A673 (cell line): Measurements from ENCODE around the gene MPP1. TPM values are rescaled to one million over a fixed set of nuclear protein-coding genes. Genes with fewer than 3 reads are reported as not detected.

Source experiments
- BruUV-seq: library from RNA; stranded (reverse); fragments of 400-500 nt; replicated peaks from 2 replicates; lab custom pipeline; 2021; lab: Mats Ljungman, UMichigan
- CTCF ChIA-PET: fragments of 300-600 bp; sonication (Branson Sonifier 250); formaldehyde crosslinking; loops from one replicate; lab custom pipeline; 2022; ENCODE audit warnings: antibody characterized with exemption; lab: Charles Lee
- POLR2A ChIA-PET: fragments of 300-600 bp; sonication (Branson Sonifier 250); formaldehyde crosslinking; loops from one replicate; lab custom pipeline; 2022; ENCODE audit warnings: antibody characterized with exemption; ENCODE audit not compliant: low non-redundant PET; lab: Charles Lee
- DNase-seq: peaks from one replicate; pipeline ENCODE4 v3.0.0-alpha.2; 2015; ENCODE audit warnings: low spot score
- H3K27ac ChIP-seq: fragments of 200-600 bp; sonication (generic); 2 replicates; pipeline ENCODE4 v1.5.1; 2016; ENCODE audit warnings: mixed run types, low read depth, mild to moderate bottlenecking, mixed read lengths, antibody characterized with exemption, low read length; ENCODE audit not compliant: poor library complexity, severe bottlenecking
- H3K27me3 ChIP-seq: fragments of 200-600 bp; sonication (generic); replicated peaks from 2 replicates; pipeline ENCODE4 v1.6.1; 2017; ENCODE audit warnings: mixed run types, low read depth, mild to moderate bottlenecking, mixed read lengths, antibody characterized with exemption, low read length; ENCODE audit not compliant: insufficient read depth, poor library complexity
- H3K36me3 ChIP-seq: fragments of 200-600 bp; sonication (generic); 2 replicates; pipeline ENCODE4 v1.6.1; 2016; ENCODE audit warnings: mixed run types, mild to moderate bottlenecking, mixed read lengths, antibody characterized with exemption, low read length; ENCODE audit not compliant: insufficient read depth, poor library complexity, severe bottlenecking
- H3K4me1 ChIP-seq: fragments of 200-600 bp; sonication (generic); 2 replicates; pipeline ENCODE4 v1.6.1; 2017; ENCODE audit warnings: mixed run types, mild to moderate bottlenecking, mixed read lengths, antibody characterized with exemption, low read length; ENCODE audit not compliant: insufficient read depth, poor library complexity, severe bottlenecking
- H3K4me3 ChIP-seq: fragments of 200-600 bp; sonication (generic); 2 replicates; pipeline ENCODE4 v1.5.1; 2016; ENCODE audit warnings: low read depth, mixed run types, mild to moderate bottlenecking, mixed read lengths, low read length; ENCODE audit not compliant: poor library complexity, severe bottlenecking
- H3K9me3 ChIP-seq: fragments of 200-600 bp; sonication (generic); 2 replicates; pipeline ENCODE4 v1.6.1; 2016; ENCODE audit warnings: mixed run types, low read depth, mild to moderate bottlenecking, mixed read lengths, antibody characterized with exemption, low read length; ENCODE audit not compliant: poor library complexity, severe bottlenecking
- CTCF ChIP-seq: fragments of 300-800, 200-600 bp; sonication (generic); conservative IDR thresholded peaks from 2 replicates; pipeline ENCODE4 v1.5.1; 2017; ENCODE audit warnings: low read depth, mild to moderate bottlenecking, antibody characterized with exemption, low read length, moderate library complexity, mixed read lengths
- EZH2 ChIP-seq: fragments of 200-600 bp; sonication (generic); IDR thresholded peaks from 2 replicates; pipeline ENCODE4 v1.6.1; 2017; ENCODE audit warnings: borderline replicate concordance, low read depth, mild to moderate bottlenecking, mixed read lengths, antibody characterized with exemption, low read length; ENCODE audit not compliant: poor library complexity, severe bottlenecking
- intact Hi-C: fragments of 100-400 bp; cut with micrococcal nuclease; formaldehyde crosslinking; loops from one replicate; pipeline ENCODE4 v1.10.0; 2022; ENCODE audit not compliant: unreplicated experiment
- total RNA-seq: library from RNA; stranded (reverse); gene quantifications from 2 replicates; pipeline ENCODE4 v1.2.3, GENCODE V29; 2021

MPP1 gene
- total RNA-seq, 1 experiment from 2014 or later, result 10.4 TPM

GRCh38 chrX:154836163-154836562, 30.9 kb upstream of the MPP1 start:
- intact Hi-C loops, result no loop called here
- CTCF ChIA-PET, result no interaction called here

GRCh38 chrX:154834562-154834961, 29.3 kb upstream of the MPP1 start, which contains the start of gene SMIM9:
SMIM9 (minus strand) TSS chrX:154834662; CDS start chrX:154830856, 3,806 bp downstream.
- Histone ChIP-seq H3K36me3 (no peaks in the 10 kb centered on the region), H3K27ac (no peak within 1 kb of the TSS), H3K4me3 (no peak within 1 kb of the TSS), H3K4me1 (no peaks in the 10 kb centered on the region), H3K9me3 (no peaks in the 10 kb centered on the region), H3K27me3 (no peaks in the 10 kb centered on the region)
- BruUV-seq, result no TSS peak
- ChIA-PET CTCF (no interaction called here), POLR2A (no interaction called here)
- no peak for DNase-seq
- TF ChIP-seq CTCF (no peak), EZH2 (no peak)
- intact Hi-C loops, result no loop called here

More at GRCh38 chrX:154836163-154836562, 30.9 kb upstream of the MPP1 start:
- POLR2A ChIA-PET, result no interaction called here
- H3K9me3 ChIP-seq, result no peaks in the 10 kb centered on the region
- no peak overlapping the region for H3K27ac ChIP-seq
- BruUV-seq, result no TSS peak
- H3K4me3 ChIP-seq, result no peak overlapping the region
- no peaks in the 10 kb centered on the region for H3K4me1 ChIP-seq
- no peak for DNase-seq
- no peak for TF ChIP-seq EZH2
- TF ChIP-seq CTCF, result no peak
- no peaks in the 10 kb centered on the region for H3K36me3 ChIP-seq
- no peaks in the 10 kb centered on the region for H3K27me3 ChIP-seq

GRCh38 chrX:154833746-154834274, 28.5 kb upstream of the MPP1 start:
- Histone ChIP-seq H3K27me3 (no peaks in the 10 kb centered on the region), H3K4me3 (no peak overlapping the region), H3K36me3 (no peaks in the 10 kb centered on the region), H3K9me3 (no peaks in the 10 kb centered on the region), H3K4me1 (no peaks in the 10 kb centered on the region), H3K27ac (no peak overlapping the region)
- intact Hi-C loops, result no loop called here
- BruUV-seq, result no TSS peak
- CTCF ChIA-PET, result no interaction called here
- TF ChIP-seq EZH2, result no peak
- no peak for TF ChIP-seq CTCF
- POLR2A ChIA-PET, result no interaction called here
- no peak for DNase-seq
